Activated CD8-positive, alpha-beta memory T cell treated with anti-CD3 and anti-CD28 coated beads, Interleukin-2, amount 10 ng/mL, durations not matched to agents 7 days and 5 days (primary cell): Measurements from ENCODE around the gene NAA16. TPM values are rescaled to one million over a fixed set of nuclear protein-coding genes. Genes with fewer than 3 reads are reported as not detected.
A peak's percentile ranks its signal among the peaks of the same experiment; 100 is the strongest.

Experiments
- ATAC-seq: fragments of 150-1000 bp; cut with Tn5 transposase; one replicate; pipeline ENCODE4 v1.10.0; 2021; ENCODE audit warnings: moderate library complexity
- CTCF ChIA-PET: fragments of 350-600 bp; sonication (Branson Sonifier 250); formaldehyde crosslinking; loops from one replicate; lab custom pipeline; 2021; ENCODE audit warnings: antibody characterized with exemption; lab: Charles Lee
- DNase-seq: peaks from one replicate; pipeline ENCODE4 v3.0.0-alpha.2; 2020
- H3K27ac Mint-ChIP-seq: one replicate; pipeline ENCODE4 v1.8.0; 2021; ENCODE audit warnings: mild to moderate bottlenecking, mixed read lengths
- H3K27me3 Mint-ChIP-seq: one replicate; pipeline ENCODE4 v1.8.0; 2021; ENCODE audit warnings: mixed read lengths
- H3K36me3 Mint-ChIP-seq: one replicate; pipeline ENCODE4 v1.8.0; 2021; ENCODE audit warnings: mild to moderate bottlenecking, mixed read lengths
- H3K4me1 Mint-ChIP-seq: one replicate; pipeline ENCODE4 v1.8.0; 2021; ENCODE audit warnings: mixed read lengths
- H3K4me3 Mint-ChIP-seq: one replicate; pipeline ENCODE4 v1.8.0; 2021; ENCODE audit warnings: mild to moderate bottlenecking, moderate library complexity, mixed read lengths
- H3K9me3 Mint-ChIP-seq: one replicate; pipeline ENCODE4 v1.8.0; 2022; ENCODE audit warnings: low read depth, mixed read lengths
- total RNA-seq, 2 experiments: library from RNA; stranded (reverse); gene quantifications; one replicate each; pipeline ENCODE4 v1.2.3, GENCODE V29; 2021

The NAA16 gene
- total RNA-seq, 2 experiments from 2014 or later: 27.8 to 27.9 TPM

DNA sequence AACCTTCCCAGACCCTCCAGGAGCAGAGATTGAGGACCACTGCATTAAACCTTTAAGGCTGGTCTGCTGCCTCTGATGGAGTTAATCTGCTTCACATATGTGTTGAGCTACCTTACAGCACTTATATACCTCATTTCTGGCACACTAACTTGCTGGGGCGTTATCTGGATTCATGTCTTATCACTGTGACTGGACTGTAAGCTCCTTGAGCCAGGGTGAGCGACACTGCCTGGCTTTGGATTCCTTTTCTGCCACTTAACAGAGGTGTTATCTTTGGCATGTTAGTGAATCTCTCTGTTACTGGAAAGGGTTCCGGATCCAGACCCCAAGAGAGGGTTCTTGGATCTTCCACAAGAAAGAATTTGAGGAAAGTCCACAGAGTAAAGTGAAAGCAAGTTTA lies 76.5 kb downstream of the NAA16 start:
- H3K27me3 Mint-ChIP-seq: peaks cover 4% of the 10 kb centered on the region
- no peaks in the 10 kb centered on the region for H3K36me3 Mint-ChIP-seq
- CTCF ChIA-PET: no interaction called here
- DNase-seq (no peak), ATAC-seq (no peak)
- no peaks in the 10 kb centered on the region for H3K4me1 Mint-ChIP-seq
- H3K27ac Mint-ChIP-seq: no peak overlapping the region
- no peak overlapping the region for H3K4me3 Mint-ChIP-seq
- H3K9me3 Mint-ChIP-seq: no peaks in the 10 kb centered on the region

DNA sequence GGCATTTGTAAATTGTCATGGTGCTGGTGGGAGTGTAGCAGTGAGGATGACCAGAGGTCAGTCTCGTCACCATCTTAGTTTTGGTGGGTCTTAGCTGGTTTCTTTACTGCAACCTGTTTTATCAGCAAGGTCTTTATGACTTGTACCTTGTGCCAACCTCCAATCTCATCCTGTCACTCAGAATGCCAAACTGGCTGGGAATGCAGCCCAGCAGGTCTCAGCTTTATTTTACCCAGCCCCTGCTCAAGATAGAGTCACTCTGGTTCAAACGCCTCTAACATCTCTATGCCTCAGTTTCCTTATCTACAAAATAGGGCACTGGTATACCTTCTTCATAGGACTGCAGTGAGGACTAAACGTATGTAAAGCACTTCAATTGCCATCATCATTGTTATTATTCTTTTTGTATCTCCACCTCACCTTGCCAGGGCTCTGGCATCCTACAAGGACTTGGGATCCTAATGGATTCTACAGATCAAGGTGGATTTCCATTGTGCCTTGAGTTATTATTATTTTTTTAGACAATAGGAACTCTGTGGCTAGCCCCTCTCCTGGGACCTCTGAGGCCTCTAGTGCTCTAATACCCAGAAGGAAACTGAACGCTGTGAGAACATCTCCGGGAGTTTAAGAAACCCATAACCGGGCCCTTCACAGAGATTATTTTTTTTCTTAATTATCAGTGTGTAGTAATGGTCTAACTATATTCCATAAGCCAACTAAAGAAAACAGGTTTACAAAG lies 77.2 kb downstream of the NAA16 start:
- no peak for DNase-seq
- H3K27ac Mint-ChIP-seq: no peak overlapping the region
- CTCF ChIA-PET: no interaction called here
- ATAC-seq: no peak
- H3K4me1 Mint-ChIP-seq: no peaks in the 10 kb centered on the region
- H3K4me3 Mint-ChIP-seq: no peak overlapping the region
- H3K27me3 Mint-ChIP-seq: no peaks in the 10 kb centered on the region
- H3K36me3 Mint-ChIP-seq: no peaks in the 10 kb centered on the region
- H3K9me3 Mint-ChIP-seq: no peaks in the 10 kb centered on the region

DNA sequence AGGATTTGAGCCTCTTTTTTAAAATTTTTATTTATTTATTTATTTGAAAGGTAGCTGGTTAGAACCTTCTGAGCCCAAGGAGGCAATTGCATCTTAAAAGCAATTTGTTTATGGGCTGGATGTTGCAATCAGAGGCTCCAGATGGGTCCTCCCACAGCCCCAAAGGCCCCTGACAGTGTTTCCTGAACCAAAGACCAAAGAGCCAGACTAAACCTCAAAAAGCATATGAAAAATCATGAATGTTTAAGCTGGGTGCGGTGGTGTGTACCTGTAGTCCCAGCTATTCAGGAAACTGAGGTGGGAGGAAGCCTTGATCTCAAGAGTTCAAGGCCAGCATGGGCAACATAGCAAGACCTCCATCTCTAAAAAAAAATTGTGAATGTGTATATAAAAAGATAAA lies 78.5 kb downstream of the NAA16 start:
- ATAC-seq (no peak), DNase-seq (no peak)
- no peak overlapping the region for H3K27ac Mint-ChIP-seq
- no peaks in the 10 kb centered on the region for H3K9me3 Mint-ChIP-seq
- H3K4me3 Mint-ChIP-seq: no peak overlapping the region
- CTCF ChIA-PET: interaction anchor here (1.6 kb wide), 1 partner anchor 263 kb away, joined by 4 read pairs; no protein-coding TSS in a partner anchor
- H3K27me3 Mint-ChIP-seq: no peaks in the 10 kb centered on the region
- H3K4me1 Mint-ChIP-seq: no peaks in the 10 kb centered on the region
- H3K36me3 Mint-ChIP-seq: no peaks in the 10 kb centered on the region

DNA sequence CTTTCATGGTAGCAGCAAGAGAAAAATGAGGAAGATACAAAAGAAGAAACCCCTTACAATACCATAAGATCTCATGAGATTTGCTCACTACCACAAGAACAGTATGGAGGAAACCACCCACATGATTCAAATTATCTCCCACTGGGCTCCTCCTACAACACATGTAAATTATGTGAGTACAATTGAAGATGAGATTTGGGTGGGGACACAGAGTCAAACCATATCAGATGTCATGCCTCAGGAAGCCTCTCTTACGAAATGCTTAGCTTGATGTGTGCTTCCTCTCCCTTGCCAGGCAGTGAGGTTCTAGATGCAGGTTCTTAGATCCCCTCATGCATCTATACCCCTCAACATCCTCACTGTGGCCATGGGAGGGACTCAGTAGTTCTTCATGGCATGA lies 83.1 kb downstream of the NAA16 start:
- Mint-ChIP-seq H3K36me3 (no peaks in the 10 kb centered on the region), H3K27me3 (no peaks in the 10 kb centered on the region), H3K9me3 (no peaks in the 10 kb centered on the region), H3K27ac (no peak overlapping the region), H3K4me1 (no peaks in the 10 kb centered on the region), H3K4me3 (no peak overlapping the region)
- no peak for DNase-seq
- no peak for ATAC-seq
- CTCF ChIA-PET: no interaction called here

DNA sequence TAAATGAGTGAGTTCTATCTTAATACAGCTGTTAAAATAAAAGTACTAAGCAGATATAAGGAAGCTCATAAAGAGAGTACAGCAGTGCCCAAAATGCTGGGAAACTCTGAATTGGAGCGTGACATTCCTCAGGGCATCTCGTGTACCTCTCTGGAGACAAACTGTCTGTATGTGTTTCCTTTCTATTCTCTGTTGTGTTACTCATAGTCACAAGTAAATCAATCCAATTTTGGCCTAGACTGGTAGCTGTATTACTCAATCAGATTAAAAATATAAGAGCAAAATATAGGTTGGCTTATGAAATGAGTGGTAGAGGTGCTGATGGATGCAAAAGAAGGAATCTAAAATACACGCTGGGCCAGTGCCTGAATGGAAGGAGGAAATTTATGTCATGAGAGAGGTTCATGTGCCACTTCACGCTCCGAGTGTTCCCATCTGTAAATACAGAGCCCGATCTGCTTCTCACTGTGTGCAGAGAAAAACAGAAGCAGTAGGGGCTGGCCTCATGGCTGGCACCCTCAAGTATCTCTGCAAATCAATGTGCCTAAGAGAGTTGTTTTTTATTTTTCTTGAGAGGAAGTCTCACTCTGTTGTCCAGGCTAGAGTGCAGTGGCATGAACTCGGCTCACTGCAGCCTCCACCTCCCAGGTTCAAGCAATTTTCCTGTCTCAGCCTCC lies 87.6 kb downstream of the NAA16 start:
- CTCF ChIA-PET: interaction anchor here (0.6 kb wide), 1 partner anchor 44 kb away, joined by 3 read pairs; no protein-coding TSS in a partner anchor
- Mint-ChIP-seq H3K27ac (no peak overlapping the region), H3K9me3 (no peaks in the 10 kb centered on the region), H3K27me3 (no peaks in the 10 kb centered on the region), H3K4me1 (no peaks in the 10 kb centered on the region), H3K4me3 (no peak overlapping the region), H3K36me3 (no peaks in the 10 kb centered on the region)
- DNase-seq (no peak), ATAC-seq (peak; percentile 64)

DNA sequence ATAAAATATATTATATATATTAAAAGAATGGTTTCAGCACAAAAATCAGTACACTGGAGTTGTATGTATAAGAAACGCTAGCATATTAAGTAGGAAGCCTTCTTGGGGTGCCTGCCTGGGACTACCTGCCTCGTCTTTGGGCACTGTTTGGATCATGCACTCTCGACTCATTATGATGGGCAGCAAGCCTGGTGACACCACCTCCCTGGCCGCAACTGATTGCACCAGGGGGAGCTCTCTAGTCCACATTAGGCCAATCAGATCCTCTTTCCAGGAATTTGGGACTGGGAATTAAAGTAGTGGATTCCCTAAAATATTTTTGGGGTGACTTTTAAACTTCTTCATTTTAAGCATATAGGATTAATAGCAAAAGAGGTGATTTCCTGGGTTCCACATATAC lies 90.3 kb downstream of the NAA16 start:
- no peak for DNase-seq
- CTCF ChIA-PET: no interaction called here
- Mint-ChIP-seq H3K27ac (no peak overlapping the region), H3K27me3 (no peaks in the 10 kb centered on the region), H3K9me3 (no peaks in the 10 kb centered on the region), H3K36me3 (no peaks in the 10 kb centered on the region), H3K4me3 (no peak overlapping the region), H3K4me1 (no peaks in the 10 kb centered on the region)
- ATAC-seq: no peak

DNA sequence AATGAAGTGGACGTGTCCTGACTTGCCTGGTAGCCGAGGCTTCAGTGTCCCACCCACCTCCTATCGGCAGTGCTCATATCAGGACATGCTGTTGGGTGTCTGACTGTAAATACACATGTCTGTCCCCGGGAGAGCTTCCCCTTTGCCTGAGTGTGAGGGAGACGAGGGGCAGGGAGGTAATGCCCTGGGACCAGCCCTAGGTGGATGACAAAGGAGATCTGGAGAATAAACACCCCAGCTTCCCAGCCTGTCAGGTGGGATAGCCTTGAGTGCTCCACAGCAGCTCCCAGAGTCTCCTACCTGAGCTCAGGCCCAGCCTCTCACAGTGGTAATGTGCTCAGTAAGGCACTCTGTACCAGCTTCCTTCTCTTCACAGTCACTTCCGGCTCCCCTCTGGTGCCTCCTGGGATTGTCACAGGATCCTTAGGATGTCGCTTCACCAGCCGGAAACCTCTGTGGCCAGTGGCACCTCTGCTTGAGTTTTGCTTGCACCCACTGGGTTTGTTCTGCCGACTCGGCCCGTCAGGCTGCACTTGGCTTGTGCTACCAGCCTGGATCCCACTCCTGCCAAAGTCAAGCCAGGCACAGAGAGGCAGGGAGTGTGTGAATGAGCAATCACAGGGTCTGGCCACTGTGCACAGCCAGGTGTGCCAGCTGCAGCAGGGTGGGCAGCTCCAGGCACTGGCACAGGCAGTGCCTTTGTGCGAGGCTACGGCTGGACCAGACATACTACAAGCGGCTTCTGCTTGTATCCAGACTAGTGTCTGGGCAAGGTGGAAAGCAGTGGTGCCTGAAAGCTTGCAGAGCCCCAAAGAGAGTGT lies 91.8 kb downstream of the NAA16 start:
- Mint-ChIP-seq H3K4me1 (no peaks in the 10 kb centered on the region), H3K27ac (no peak overlapping the region), H3K9me3 (no peaks in the 10 kb centered on the region), H3K27me3 (no peaks in the 10 kb centered on the region), H3K36me3 (no peaks in the 10 kb centered on the region), H3K4me3 (no peak overlapping the region)
- CTCF ChIA-PET: no interaction called here
- ATAC-seq: peak; percentile 43
- DNase-seq: peak; percentile 41

DNA sequence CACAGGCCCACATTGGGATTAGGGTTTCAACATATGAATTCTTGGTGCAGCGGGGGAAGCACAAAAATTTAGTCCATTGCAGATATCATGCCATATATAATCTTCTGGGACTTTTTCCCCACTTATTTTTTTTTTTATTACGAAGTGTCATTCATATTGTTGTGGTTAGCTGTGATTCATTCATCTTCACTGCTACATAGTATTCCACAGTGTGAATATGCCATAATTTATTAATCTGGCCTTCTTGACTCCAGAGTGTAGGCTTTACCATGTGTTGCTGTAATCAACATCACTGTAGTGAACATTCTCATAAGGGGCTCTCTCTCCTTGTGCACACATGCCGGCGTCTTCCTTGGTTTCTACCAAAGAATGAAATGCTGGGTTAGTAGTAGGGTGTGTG lies 92.9 kb downstream of the NAA16 start:
- H3K36me3 Mint-ChIP-seq: no peaks in the 10 kb centered on the region
- no peak overlapping the region for H3K27ac Mint-ChIP-seq
- CTCF ChIA-PET: no interaction called here
- no peaks in the 10 kb centered on the region for H3K27me3 Mint-ChIP-seq
- ATAC-seq (no peak), DNase-seq (no peak)
- H3K4me1 Mint-ChIP-seq: no peaks in the 10 kb centered on the region
- H3K4me3 Mint-ChIP-seq: no peak overlapping the region
- H3K9me3 Mint-ChIP-seq: no peaks in the 10 kb centered on the region

DNA sequence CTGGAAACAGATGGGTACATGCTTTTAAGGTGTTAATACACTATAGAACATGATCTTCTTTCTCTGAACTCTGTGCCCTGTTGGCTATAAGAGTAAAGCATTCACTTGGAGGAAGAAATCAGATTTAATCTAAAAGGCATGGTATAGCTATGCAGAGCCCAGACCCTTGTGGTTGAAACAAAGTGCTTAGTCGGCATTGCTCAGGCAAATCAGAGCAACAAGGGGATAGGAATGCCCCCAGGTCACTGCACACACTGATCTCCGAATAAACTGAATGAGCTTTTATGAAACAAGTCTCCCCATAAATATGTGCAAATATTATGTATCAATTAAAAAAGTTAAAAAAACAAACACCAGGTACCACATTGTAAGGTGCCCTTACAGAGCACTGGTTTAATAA lies 94.3 kb downstream of the NAA16 start:
- H3K9me3 Mint-ChIP-seq: no peaks in the 10 kb centered on the region
- CTCF ChIA-PET: interaction anchor here (1.5 kb wide), 1 partner anchor 247 kb away, joined by 3 read pairs; no protein-coding TSS in a partner anchor

DNA sequence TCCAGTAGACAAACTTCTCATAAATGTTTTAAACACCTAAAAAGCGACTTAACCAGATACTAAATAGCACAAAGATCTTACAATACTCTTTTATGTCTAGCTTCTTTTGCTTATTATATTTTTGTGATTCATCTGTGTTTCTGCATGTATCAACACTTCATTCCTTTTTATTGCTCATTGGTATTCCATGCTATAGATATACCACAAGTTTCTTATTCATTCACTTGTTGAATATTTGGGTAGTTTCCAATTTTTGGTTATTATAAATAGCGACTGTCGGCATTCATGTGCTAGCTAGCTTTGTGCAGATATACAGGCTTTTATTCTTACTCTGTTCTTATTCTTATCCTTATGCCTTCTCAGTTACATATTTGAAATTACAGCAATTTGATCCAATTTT lies 96.3 kb downstream of the NAA16 start:
- Mint-ChIP-seq H3K36me3 (no peaks in the 10 kb centered on the region), H3K4me3 (no peak overlapping the region), H3K4me1 (no peaks in the 10 kb centered on the region), H3K27me3 (no peaks in the 10 kb centered on the region), H3K9me3 (no peaks in the 10 kb centered on the region), H3K27ac (no peak overlapping the region)
- no peak for DNase-seq
- CTCF ChIA-PET: no interaction called here
- ATAC-seq: no peak

More for the DNA sequence above, 94.3 kb downstream of the NAA16 start:
- ATAC-seq (no peak), DNase-seq (no peak)
- no peak overlapping the region for H3K4me3 Mint-ChIP-seq
- H3K36me3 Mint-ChIP-seq: no peaks in the 10 kb centered on the region
- H3K27ac Mint-ChIP-seq: no peak overlapping the region
- H3K27me3 Mint-ChIP-seq: no peaks in the 10 kb centered on the region
- no peaks in the 10 kb centered on the region for H3K4me1 Mint-ChIP-seq

DNA sequence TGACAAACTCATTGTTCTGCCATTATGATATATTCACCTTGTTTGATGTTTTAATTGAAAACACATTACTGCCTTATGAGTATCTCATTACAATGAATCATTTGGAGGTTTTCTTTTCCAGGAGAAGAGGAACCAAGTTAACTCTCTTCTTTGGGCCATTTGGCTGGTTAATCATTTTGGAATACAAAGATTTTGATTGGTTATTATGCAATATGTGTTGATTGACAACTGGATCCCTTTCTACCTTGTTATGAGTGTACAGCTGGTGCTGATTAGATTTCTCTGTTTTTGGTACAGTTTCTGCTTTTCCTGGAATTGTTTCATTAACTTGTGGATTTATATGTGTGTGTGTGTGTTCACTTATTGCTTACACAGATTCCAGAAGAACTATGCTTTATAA lies 97.1 kb downstream of the NAA16 start:
- H3K27me3 Mint-ChIP-seq: no peaks in the 10 kb centered on the region
- H3K36me3 Mint-ChIP-seq: no peaks in the 10 kb centered on the region
- no peak for ATAC-seq
- no peaks in the 10 kb centered on the region for H3K4me1 Mint-ChIP-seq
- CTCF ChIA-PET: no interaction called here
- H3K4me3 Mint-ChIP-seq: no peak overlapping the region
- no peak for DNase-seq
- no peaks in the 10 kb centered on the region for H3K9me3 Mint-ChIP-seq
- no peak overlapping the region for H3K27ac Mint-ChIP-seq

DNA sequence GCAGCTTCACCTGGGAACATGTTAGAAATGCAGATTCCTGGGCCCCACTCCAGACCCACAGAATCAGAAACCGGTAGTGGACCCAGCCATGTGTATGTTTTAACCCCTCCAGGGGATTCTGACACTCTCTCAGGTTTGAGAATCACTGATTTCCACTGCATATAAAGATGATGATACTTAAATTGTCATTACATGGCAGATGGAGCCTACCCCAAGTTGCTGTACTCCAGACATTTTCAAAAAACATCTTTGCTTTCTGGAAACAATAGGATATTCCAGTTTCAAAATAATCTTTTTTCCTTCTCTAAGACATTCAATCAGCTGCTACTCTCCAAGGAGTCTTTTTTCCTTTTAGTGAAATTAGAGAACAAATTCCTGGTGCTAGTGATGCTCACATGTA lies 97.7 kb downstream of the NAA16 start:
- Mint-ChIP-seq H3K9me3 (no peaks in the 10 kb centered on the region), H3K27me3 (no peaks in the 10 kb centered on the region), H3K4me1 (no peaks in the 10 kb centered on the region), H3K36me3 (no peaks in the 10 kb centered on the region), H3K27ac (no peak overlapping the region), H3K4me3 (no peak overlapping the region)
- no peak for ATAC-seq
- CTCF ChIA-PET: no interaction called here
- no peak for DNase-seq

DNA sequence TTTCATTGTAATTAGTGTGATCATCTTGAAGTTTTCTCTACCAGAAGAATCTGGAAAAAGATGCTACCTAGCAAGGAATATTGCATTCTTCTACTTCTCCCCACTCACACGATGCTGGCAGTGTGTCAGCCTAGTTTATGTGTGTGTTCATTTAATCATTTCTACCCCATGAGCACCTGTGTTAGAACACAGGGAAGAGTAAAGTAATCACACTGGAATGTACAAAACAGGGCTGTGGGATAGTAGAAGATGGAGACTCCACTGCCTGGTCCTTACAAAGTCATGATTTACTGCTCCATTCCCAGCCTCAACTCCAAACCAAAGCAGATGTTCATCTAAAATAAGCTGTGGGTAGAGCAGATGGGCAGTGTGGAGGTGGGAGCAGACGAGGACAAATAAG lies 98.5 kb downstream of the NAA16 start:
- H3K27ac Mint-ChIP-seq: no peak overlapping the region
- H3K9me3 Mint-ChIP-seq: no peaks in the 10 kb centered on the region
- no peak overlapping the region for H3K4me3 Mint-ChIP-seq
- H3K36me3 Mint-ChIP-seq: no peaks in the 10 kb centered on the region
- no peak for DNase-seq
- no peaks in the 10 kb centered on the region for H3K27me3 Mint-ChIP-seq
- no peaks in the 10 kb centered on the region for H3K4me1 Mint-ChIP-seq
- CTCF ChIA-PET: no interaction called here
- no peak for ATAC-seq
